ENCODE data around the gene CMTM4.
"Not testable (repeated sequence)": the region's sequence is repeated elsewhere in the genome, so short reads cannot be mapped to it uniquely, and the experiment has no call there.

CMTM4 gene

GRCh38 chr16:66703406-66704215 is 7.1 kb upstream of the CMTM4 start:
- no peak for DNase-seq

GRCh38 chr16:66701516-66701915 is 5.0 kb upstream of the CMTM4 start:
- no peak for DNase-seq

DNA sequence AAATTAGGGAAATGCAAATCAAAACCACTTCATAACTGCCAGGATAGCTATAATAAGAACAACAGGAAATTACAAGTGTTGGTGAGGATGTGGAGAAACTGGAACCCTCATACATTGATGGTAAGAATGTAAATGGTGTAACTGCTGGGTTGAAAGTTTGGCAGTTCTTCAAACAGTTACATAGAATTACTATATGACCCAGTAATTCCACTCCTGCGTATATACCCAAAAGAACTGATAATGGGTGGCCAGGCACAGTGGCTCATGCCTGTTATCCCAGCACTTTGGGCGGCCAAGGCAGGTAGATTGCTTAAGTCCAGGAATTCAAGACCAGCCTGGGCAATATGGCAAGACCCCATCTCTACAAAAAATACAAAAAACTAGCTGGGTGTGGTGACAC is 4.5 kb upstream of the CMTM4 start:
- DNase-seq, result no peak

GRCh38 chr16:66699898-66700297 is 3.4 kb upstream of the CMTM4 start:
- DNase-seq, result no peak

DNA sequence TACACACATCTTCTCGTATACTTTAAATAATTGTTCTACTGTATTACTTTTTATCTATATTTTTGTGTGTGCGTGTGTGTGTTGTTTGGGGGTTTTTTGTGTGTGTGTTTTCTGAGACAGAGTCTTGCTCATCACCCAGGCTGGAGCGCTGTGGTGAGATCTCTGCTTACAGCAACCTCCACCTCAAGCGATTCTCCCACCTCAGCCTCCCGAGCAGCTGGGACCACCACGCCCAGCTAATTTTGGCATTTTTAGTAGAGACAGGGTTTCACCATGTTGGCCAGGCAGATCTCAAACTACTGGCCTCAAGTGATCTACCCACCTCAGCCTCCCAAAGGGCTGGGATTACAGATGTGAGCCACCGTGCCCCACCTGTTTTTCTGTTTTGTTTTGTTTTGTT is 1.5 kb upstream of the CMTM4 start:
- DNase-seq, result no peak

GRCh38 chr16:66695935-66696668 is 441 bp downstream of the CMTM4 start:
- no peak for DNase-seq

- no peak for DNase-seq
These were observed 1.0 kb downstream of the CMTM4 start for GRCh38 chr16:66695471-66695934.

DNA sequence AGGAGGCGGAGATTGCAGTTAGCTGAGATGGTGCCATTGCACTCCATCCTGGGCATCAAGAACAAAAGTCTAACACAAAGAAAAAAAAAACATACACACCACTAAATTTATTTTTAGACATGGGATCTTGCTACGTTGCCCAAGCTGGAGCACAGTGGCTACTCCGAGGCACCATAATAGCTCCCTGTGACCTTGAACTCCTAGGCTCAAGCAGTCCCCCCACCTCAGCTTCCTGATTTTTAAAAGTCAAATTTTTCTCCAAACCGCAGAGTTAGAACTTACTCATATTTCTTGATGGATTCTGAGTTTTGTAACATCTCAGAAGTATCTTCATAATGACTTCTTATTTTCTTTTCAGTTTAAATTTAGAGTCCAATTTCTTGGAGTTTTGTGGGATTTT is 3.4 kb downstream of the CMTM4 start:
- DNase-seq, result no peak

DNA sequence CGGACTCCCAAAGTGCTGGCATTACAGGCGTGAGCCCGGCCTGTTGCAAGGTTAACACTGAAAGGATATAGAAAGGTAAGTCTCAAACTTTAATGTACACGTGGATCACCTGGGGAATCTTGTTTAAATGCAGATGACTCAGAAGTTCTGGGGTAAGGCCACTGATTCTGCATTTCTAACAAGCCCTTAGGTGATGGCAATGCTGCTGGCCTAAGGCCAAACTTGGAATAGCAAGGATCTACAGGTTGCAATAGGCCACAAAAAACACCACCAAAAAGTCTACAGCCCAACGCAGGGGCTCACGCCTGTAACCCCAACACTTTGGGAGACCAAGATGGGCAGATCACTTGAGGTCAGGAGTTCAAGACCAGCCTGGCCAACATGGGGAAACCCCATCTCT is 4.2 kb downstream of the CMTM4 start:
- DNase-seq, result no peak

GRCh38 chr16:66691234-66691633 is 5.3 kb downstream of the CMTM4 start:
- DNase-seq, result no peak

DNA sequence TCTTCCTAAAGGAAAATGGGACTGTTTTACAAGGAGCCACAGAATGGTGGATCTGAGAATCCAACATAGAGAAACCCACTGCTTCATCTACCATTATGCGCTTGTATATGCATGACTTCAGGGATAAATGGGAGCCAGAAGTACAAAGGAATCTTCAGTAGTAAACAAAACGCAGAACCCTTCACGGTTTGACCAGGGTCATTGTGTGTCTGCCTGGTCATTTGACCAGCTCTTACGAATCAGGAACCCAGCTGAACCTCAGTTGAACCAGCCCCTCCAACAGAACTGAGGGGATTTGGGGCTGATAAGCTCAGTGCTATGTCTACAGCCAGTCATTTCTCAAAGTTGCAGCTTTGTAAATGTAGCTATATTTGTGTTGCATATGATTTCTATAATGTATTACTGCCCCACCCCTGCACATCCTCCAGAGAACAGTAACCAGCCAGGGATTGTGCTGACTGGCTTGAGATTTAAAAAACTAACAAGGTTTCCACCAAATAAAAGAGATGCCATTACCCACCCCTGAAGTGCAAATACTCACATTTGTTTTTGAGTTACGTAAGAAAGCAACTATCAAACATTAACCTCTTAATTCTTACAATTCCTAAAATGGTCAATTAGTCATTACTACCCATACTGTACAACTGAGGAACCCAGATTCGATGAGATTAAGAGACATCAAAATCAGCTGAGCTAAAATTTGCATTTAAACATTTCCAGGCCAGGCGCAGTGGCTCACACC is 6.3 kb downstream of the CMTM4 start:
- DNase-seq, result no peak

DNA sequence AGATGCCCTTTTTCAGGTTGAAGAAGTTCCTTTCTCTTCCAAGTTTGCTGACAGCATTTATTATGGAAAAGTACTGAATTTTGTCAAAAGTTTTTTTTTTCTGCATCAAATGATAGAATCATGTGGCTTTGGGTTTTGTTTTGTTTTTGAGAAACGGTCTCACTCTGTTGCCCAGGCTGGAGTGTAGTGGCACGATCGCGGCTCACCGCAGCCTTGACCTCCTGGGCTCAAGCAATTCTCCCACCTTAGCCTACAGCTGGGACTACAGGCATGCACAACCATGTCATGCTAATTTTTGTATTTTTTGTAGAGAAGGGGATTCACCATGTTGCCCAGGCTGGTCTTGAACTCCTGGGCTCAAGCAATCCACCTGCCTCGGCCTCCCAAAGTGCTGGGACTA is 7.3 kb downstream of the CMTM4 start:
- no peak for DNase-seq

GRCh38 chr16:66687906-66688625 is 8.5 kb downstream of the CMTM4 start:
- no peak for DNase-seq

DNA sequence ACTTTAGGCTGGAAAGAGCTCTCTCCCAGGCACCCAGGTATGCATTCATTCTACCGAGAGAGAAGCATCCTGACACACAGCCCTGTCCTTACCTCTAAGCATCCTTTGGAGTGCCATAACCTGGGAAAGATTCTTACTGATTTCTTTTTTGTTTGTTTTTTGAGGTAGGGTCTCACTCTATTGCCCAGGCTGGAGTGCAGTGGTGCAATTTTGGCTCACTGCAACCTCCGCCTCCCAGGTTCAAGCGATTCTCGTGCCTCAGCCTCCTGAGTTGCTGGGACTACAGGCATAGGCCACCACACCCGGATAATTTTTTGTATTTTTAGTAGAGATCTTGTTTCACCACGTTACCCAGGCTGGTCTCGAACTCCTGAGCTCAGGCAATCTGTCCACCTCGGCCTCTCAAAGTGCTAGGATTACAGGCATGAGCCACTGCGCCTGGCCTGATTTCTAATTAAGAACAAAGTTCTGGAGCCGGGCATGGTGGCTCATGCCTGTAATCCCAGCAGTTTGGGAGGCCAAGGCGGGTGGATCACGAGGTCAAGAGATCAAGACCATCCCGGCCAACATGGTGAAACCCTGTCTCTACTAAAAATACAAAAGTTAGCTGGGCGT is 10.9 kb downstream of the CMTM4 start:
- not testable (repeated sequence) for DNase-seq

GRCh38 chr16:66682271-66682670 is 14.3 kb downstream of the CMTM4 start:
- no peak for DNase-seq

- DNase-seq, result no peak
These were observed 14.9 kb downstream of the CMTM4 start for GRCh38 chr16:66681676-66682075.

GRCh38 chr16:66678337-66678736 is 18.2 kb downstream of the CMTM4 start:
- no peak for DNase-seq

- DNase-seq, result no peak
These were observed 18.7 kb downstream of the CMTM4 start for GRCh38 chr16:66677836-66678235.

DNA sequence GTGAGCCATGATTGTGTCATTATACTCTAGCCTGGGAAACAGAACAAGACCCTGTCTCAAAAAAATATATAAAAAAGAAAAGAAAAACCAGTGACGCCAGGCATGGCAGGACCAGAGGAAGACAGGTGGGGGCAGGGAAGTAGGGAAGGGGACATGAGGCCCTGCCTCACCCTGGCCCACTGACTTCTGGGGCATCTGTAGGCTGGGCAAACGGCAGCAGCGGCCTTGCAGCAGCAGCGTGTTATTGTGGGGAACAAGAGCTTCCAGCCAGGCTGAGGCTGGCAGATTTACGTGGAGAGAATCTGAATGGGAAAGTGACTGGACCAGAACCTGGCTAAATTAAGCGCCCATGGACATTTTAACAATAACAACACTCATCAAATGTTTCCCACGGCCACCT is 19.4 kb downstream of the CMTM4 start:
- no peak for DNase-seq

DNA sequence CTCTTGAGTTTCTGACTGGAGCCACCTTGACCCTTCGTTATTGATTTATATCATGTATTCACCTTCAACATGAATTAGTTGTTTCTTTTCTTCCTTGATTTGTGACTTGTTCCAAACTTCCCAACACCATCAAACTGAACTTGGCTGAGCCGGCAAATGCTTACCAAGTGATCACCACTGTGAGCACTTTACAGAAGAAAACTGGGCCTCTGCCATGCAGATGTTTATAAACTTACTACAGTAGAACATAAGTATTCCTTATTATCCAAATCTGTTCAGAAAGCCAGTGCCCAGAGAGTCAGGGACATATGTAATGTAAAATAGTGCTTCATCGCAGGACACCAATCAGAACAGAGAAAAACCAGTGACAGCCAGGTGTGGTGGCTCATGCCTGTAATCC is 19.9 kb downstream of the CMTM4 start:
- no peak for DNase-seq

DNA sequence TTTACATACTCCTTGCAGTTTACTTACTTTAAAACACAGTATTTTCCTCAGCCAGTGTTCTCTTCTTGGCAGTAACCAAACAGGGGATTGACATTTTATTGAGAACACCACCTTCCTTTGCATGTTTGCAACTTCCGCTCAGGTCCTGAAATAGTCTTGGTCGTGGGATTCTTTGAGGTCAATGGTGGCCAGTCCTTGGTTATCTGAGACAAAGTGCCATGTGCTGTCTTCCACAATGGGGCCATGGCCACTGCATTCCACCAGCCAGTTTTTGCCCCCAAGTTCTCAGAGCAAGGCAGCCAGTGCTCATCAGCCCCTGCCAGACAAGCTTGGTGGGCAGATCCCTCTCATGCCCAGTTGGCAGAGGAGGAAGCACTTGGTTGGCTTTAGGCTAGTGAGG is 22.9 kb downstream of the CMTM4 start:
- DNase-seq, result no peak

DNA sequence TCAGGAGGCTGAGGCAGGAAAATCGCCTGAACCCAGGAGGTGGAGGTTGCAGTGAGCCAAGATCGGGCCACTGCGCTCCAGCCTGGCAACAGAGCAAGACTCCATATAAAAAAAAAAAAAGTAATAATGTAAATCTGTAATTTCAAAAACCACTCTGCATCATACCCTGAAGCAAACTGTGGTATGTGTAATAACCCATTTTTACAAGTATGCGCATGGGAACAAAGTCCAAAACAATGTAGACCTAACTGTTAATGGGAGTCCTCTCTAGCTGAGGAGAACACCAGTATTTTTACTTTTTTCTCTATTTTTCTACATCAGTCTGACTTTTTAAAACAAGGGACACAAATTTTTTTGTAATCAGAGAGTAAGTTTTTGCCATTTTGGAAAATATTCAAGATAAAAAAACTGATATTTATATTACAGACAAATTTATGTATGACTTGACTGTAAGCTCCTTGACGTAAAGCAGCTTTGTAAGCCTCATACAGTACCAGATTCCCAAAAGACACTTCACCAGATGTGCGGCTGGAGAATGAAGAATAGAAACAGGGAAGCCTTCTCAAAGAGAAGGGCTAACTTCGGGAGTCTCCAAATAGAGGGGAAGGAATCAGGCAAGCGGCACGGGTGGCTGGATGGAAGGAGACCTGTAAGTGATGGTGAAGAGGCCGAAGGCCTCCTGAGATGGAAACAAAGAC is 25.7 kb downstream of the CMTM4 start:
- no peak for DNase-seq

All from CD4-positive, alpha-beta T cell treated with Interleukin-21 for 1 hour (primary cell).